Thyroid gland (tissue), 4 donors: ENCODE measurements around the gene DIP2B.

ENCODE experiments used
- CTCF ChIP-seq, 6 experiments: fragments of 200-600 bp in 3 of 6; fragments of 450-650 bp in 3 of 6; sonication (generic) in 3 of 6; IDR thresholded peaks; one replicate each; pipeline ENCODE4 v1.5.1; 2016 to 2019; ENCODE audit warnings: antibody characterized with exemption in 6 of 6, mild to moderate bottlenecking in 2 of 6, inconsistent platforms in 1 of 6, moderate library complexity in 1 of 6
- POLR2A ChIP-seq, 2 donors: fragments of 450-650 bp; IDR thresholded peaks; one replicate each; pipeline ENCODE4 v1.6.1; 2017; ENCODE audit warnings: antibody characterized with exemption in 2 of 2, mild to moderate bottlenecking in 2 of 2, moderate library complexity in 1 of 2

GRCh38 chr12:50610171-50610570, 105.4 kb downstream of the DIP2B start:
- TF ChIP-seq CTCF (IDR thresholded peaks at IDR 0.05) (no peak), POLR2A (IDR thresholded peaks at IDR 0.05) (no peak)
